Stimulated activated CD4-positive, alpha-beta T cell treated with anti-CD3 and anti-CD28 coated beads, Interleukin-1b, Interleukin-23, amount 100 ng/mL, for 24 hours (primary cell): ENCODE data around the gene TRAF3IP1.

ENCODE experiments used
- DNase-seq, 4 experiments: peaks; one replicate each; pipeline ENCODE4 v3.0.0-alpha.2; 2020; ENCODE audit warnings: low read depth in 4 of 4, low spot score in 1 of 4

The TRAF3IP1 gene

DNA sequence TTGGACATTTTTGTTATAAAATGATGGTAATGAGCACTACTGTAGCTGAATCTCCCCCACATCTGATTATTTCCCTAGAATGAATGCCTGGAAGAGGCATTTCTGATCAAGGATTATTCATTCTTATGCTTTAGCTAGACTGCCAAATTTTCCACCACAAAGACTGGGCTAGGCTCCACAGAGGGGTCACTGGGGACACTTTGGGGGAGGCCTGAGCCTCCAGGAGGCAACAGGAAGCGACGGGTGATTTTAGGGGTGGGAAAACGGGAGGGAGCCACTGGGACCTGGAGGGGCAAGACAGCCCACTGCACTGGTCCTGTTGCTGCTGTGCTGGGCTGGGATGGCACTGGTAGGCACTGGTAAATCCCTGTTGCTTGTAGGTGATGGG is 104.0 kb downstream of the TRAF3IP1 start:
- DNase-seq: no peak

DNA sequence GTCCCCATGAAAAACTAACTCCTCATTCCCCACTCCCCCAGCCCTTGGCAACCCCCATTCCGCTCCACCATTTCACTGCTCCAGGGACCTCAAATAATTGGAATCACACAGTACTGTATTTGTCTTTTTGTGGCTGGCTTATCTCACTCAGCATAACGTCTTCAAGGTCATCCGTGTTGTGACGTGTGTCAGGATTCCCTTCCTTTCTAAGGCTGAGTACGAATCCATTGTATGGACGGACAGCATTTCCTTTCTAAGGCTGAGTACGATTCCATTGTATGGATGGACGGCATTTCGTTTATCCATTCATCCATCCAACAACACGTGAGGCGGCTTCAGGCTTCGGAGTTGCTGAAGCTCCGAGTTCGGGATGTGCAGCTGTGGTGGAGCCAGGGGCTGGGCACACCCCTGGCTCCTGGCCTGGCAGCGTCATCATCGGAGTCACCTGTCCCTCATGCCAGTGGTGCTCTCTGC is 105.2 kb downstream of the TRAF3IP1 start:
- DNase-seq: no peak

- DNase-seq: peak in 1 of 4 experiments; percentile 4
Observed at GRCh38 chr2:238425979-238426567, 105.8 kb downstream of the TRAF3IP1 start.

DNA sequence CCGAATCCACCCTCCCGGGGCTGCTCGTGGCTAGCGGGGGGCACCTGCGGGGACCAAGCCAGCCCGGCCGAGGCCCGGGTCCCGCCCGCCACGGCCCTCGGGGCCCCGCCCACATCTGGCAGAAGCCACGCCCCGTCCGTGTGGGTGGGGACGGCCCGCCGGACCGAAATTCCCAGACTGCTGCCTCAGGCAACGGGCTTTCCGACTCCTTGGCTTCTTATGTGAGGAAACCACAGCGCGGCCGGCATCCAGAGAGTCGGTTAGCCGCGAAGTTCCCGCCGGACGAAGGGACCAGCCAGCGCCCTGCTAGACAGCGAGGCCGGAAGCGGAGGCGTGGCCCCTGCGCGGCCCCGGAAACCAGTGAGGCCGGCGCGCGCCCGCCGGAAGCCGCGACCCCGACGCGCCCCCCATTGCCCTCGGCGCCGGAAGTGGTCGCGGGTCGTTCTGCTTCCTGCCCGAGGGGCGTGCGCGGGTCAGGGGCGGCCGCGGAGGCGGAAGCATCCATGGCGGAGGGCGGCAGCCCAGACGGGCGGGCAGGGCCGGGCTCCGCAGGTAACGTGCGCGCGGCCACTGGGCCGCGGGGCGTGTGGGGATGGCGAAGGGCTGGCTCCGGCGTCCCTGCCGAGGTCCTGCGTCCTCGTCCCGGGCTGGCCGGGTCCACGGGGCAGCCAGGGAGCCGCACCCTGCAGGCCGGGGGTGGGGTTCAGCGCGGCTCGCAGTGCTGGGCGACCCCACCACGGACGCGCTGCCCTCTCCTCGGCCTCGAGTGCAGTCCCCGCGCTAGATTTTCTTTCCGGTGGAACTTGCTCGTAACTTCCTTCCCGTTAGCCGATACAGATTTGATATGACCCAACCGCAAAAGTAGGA is 106.5 kb downstream of the TRAF3IP1 start, which contains the start of gene ASB1:
Gene ASB1, plus strand, starts transcription at position 360 of the 867 bp plus-strand sequence. Its CDS starts 144 bp downstream, at position 504.
- DNase-seq: peak; percentile 64 to 70 (median 68)

DNA sequence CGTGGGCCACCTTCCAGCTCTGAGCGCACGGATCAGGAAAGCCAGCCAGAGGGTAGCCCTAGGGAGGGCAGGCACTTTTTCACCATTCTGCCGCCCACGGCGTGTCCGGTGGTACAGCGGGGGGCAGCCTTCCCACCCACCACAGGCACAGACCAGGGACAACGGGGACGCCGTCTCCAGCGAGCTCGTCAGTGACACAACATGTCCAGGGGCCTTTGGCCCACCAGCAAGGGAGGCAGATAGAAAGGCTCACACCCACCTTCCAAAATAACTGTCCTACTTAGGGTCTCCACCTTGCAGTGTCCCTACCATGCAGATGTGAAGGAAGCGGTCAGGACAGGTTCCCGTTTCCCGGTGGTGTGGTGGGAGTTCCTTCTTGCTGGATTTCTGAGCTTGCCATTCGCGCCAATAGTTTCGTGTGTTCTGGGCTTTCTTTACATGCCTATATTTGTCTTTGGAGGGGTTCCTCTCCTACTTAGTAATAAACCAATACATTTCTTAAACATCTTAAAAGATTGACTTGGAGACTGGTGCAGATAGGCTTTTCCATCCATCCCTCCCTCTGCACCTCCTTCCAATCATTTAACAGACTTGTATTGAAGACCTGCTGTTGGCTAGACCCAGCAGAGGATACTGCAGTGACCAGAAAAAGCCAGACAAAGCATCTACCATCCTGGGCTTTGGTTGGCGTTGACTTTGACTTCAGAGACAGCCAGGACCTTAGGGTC is 107.3 kb downstream of the TRAF3IP1 start:
- DNase-seq: no peak

DNA sequence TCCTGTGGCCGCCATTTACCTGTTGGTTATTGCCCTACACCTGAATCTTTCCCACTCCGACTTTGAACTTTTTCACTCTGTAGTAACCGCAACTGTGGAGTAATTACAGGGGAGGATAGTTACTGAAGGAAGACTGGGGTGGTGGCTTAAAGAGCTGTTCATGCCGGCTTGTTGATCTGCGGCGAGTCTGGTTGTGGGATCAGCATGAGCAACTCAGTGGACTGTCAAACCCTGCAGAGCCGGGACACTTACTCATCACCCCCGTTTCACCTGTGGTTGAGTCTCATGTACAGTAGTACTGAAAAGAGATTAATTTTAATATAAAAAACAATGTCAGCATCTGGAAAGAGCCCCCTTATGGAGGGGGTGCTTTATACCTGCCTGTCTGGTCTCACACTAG is 108.5 kb downstream of the TRAF3IP1 start:
- no peak for DNase-seq

DNA sequence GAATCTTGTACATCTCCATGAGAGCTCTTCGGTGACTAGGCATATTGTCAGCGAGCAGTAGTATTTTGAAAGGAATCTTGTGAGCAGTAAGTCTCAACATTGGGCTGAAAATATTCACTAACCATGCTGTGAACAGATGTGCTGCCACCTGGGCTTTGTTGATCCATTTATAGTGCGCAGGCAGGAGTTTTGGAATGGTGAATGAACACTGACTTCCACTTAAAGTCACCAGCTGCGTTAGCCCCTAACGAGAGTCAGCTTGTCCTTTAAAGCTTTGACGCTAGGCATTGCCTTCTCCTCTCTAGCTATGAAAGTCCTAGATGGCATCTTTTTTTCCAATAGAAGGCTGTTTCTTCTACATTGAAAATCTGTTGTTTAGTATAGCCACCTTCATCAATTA is 110.5 kb downstream of the TRAF3IP1 start:
- no peak for DNase-seq

DNA sequence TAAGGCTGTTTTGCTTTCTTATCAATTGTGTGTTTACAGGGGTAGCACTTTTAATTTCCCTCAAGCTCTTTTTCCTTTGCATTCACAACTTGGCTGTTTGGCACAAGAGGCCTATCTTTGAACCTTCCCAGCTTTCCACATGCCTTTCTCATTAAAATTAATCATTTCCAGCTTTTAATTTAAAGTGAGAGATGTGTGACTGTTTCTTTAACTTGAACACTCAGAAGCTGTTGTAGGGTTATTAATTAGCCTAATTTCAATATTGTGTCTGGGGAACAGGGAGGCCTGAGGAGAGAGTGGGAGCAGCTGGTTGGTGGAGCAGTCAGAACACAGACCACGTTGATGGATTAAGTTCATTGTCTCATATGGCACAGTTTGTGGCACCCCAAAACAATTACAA is 111.1 kb downstream of the TRAF3IP1 start:
- no peak for DNase-seq

- DNase-seq: no peak
Observed at GRCh38 chr2:238433300-238433915, 113.1 kb downstream of the TRAF3IP1 start.

GRCh38 chr2:238433941-238434845 is 113.9 kb downstream of the TRAF3IP1 start:
- no peak for DNase-seq

- no peak for DNase-seq
Observed at GRCh38 chr2:238434846-238435751, 114.8 kb downstream of the TRAF3IP1 start.

GRCh38 chr2:238435752-238436096 is 115.4 kb downstream of the TRAF3IP1 start:
- no peak for DNase-seq

DNA sequence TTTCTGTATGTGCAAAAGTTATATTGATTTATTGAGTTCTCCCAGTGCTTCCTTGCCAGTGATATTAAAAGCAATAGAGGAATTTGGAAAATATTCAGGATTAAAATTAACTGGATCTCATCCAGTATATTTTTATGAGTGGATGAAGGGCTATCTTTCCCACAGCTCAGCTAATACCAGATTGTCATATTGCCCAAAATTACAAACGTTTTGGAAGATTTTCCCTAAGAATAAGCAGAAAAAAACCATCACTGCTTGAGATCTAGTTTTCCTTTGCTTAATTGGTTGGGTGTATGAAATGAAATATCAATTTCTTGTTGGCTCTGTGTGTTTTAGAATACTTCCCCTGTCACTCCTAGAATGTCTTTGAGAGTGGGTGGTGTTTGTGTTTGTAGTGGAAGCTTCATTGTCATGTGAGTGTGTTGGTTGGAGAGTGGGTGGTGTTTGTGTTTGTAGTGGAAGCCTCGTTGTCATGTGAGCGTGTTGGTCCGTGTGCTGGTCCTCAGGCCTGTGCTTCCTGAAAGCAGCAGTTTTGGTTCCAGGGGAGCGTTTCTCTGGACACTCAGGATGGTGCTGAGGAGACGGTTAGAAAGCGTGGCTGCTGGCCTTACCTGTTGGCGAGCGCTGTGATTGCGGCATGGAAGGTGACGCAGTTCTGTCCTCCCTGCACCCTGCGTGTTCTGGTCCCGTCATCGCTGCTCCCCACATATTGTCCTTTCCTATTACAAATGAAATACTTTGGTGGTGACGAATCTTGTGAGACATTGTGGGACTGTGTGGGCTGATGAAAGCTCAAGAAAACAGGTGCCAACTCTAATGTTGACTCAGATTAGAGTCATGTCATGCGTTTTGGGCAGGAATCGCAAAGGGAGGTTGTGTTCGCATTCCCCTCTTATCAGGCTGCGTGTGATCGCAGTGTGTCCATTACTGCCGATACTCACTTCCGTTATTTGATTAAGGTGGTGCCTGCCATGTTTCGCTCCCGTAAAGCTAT is 118.8 kb downstream of the TRAF3IP1 start:
- DNase-seq: peak; percentile 22 to 54 (median 39)

- DNase-seq: no peak
Observed at GRCh38 chr2:238439917-238440316, 119.6 kb downstream of the TRAF3IP1 start.

DNA sequence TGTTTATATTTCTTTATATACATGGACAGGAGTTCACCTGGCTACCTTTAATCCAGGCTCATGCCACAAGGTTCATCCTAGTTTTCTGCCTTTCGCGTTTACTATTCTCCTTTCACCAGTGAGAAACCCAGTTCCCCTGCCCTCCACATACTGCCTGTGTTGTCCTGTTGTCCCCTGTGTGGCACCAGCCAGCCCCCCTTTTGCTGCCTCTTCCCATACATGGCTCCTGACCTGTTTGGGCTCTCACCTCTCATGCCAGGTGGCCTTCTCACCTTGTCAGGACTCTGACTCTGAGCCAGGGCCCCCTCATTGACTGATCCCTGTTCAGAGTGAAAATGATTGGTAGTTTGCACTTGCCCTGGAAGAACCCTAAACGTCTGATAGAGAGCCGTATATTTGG is 120.0 kb downstream of the TRAF3IP1 start:
- DNase-seq: no peak

- DNase-seq: no peak
Observed at GRCh38 chr2:238440767-238441166, 120.4 kb downstream of the TRAF3IP1 start.

DNA sequence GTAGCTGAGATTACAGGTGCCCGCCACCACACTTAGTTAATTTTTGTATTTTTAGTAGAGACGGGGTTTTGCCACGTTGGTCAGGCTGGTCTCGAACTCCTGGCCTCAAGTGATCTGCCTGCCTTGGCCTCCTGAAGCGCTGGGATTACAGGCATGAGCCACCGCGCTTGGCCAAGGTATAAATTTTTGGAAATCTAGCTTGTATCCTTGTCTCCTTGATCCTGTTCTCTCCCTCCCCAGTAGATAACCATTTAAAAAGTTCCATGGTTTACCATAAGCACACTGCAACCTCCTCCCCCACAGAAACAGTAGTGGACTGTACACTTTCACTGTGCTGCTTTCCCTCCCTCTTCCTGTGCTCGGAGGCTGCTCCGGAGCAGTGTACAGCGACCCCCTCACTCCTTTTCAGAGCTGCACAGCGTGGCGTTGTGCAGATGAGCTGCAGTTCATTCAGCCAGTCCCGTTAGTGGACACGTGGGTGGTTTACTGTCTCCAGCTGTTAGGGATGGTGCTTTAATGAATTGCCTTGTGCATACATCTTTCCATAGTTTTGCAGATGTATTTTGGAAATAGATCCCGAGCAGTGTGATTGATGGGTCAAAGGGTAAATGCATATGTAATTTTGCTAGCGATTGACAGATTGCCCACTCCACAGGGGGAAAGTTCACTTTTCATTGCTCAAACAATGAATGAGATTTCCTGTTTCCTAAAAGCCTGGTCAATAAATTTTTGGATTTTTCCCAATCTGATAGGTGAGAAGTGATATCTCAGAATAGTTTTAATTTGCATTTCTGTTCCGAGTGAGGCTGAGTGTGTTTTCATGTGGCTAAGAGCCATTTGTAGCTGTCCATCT is 121.2 kb downstream of the TRAF3IP1 start:
- DNase-seq: no peak
